NCI-H524 treated with DMSO at 0.1 percent for 48 hours (cell line): ENCODE measurements around the gene IL19.
"Not testable (repeated sequence)": the region's sequence is repeated elsewhere in the genome, so short reads cannot be mapped to it uniquely, and the experiment has no call there.

Source experiments
- DNase-seq: peaks from one replicate; lab custom pipeline; 2025; lab: John Stamatoyannopoulos, UW

The IL19 gene

DNA sequence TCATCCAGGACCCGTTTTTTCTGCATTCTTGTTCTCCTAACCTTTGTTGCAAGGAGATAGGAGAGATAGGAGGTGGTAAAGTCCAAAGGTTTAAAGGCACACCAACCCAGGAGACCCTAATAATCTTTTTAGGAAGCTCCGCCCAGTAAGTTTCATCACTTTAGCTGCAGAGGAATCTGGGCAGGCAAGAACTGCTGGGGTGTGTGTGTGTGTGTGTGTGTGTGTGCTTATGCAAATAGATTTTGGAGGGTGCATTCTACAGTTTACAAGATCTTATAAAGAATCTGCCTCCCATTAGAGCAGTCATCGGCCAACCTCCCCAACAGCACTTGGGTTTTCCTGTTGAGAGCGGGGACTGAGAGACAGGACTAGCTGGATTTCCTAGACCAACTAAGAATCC lies 5.7 kb downstream of the IL19 start:
- DNase-seq, result no peak

DNA sequence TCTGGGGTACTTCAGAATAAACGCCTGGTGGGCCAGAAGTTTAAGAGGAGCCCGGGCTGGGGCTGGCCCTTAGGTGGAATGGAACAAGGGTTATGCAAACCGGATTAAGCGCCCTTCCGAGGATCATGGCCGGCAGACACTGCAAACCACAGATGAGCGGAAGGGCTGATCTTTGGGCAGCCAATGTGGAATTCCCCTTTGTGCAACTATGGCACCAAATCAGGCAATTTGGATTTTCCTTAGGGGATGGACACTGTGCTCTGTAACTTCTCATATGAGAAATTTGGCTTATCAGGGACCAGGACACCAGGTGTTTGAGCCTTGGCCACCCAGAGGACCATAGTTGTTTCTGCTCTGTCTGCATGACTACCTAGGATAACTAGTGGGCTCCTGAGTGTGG lies 7.5 kb downstream of the IL19 start:
- DNase-seq, result no peak

DNA sequence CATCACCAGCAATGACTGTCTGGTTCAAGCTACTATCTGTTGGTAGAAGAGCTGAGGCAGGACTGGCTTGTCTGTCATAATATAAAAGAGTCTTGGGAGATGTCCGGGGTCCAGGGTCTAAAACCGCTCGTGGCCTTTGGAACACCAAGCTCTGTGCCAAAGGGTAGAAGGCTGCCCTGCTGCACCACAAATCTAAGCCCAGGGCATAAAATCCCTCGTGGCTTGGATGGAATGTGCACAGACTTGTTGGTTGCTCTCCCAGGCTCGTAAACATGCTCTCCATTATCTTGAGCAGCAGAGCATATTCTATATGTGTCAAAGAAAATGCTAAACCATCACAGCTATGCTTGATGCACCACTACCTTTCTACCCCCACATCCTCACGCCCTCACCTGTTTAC lies 8.3 kb downstream of the IL19 start:
- not testable (repeated sequence) for DNase-seq

DNA sequence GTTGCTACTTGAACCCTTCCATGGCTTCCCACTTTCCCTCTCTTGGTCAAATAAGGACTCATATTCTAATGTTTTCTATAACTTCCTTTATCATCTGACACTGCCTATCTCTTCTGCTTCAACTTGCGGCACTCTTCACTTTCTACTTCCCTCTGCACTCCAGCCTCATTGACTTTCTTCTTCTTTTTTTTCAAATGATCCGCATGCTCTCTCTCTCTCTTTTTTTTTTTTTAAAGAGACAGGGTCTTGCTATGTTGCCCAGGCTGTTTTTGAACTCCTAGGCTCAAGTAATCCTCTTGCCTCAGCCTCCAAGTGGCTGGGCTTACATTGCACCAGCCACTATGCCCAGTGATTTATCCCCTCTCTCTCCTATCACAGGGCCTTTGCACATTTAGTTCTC lies 9.1 kb downstream of the IL19 start:
- no peak for DNase-seq

DNA sequence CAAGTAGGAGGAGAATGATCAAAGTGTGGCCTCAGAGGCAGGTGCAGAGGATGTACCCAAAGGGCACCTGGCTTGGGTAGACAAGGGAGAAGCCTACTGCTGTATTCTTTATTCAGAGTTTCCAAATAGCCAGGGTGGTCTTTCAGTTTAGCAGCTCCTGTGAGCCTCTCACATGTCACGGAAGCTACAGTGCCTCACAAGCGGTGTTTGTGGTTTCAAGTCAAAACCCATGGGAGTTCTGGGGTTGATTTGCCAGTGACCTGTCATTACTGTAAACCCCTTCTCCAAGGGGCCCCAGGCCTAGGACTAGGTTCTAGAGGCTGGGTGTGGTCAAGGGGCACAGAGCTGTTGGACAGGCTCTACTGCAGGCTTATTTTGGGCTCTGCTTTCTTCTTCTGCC lies 11.9 kb downstream of the IL19 start:
- no peak for DNase-seq

DNA sequence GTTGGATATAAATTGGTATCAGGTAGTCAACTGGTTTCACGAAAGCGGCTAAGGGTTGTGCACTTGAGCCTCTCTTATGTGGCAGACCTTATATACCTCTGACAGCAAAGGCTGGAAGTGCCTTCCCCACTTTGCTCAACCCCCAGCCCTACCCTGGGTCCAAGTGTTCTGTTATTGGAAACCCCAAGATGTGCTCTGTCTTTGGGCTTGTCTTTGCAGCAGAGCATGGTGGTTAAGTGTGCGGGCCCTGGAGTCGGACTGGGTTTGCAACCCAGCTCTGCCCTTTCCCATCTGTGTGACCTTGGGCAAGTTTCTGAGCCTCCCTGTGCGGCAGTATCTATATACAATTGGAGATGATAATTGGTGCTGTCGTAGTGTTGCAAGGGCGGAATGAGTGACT lies 12.9 kb downstream of the IL19 start:
- DNase-seq, result no peak

DNA sequence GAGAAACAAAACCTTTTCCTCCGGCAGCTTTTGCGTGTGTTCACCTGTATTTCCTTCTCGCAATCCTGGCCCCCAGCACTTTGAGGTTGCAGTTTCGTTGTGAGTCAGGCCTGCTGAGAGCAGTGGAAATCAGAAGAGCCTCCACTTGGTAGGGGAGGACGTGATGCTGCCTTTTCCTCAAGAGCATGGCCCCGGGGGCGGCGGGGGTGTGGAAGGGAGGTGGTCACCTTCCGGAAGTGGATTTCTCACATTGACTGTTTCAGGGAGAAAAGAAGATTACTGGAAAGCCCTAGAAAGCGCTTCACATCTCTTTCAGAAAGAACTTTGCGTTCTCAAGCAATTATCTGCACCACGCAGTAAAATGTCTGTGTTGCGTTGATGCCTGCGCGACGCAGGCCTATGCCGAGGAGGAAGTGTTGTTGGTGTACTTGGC lies 13.9 kb downstream of the IL19 start:
- no peak for DNase-seq

DNA sequence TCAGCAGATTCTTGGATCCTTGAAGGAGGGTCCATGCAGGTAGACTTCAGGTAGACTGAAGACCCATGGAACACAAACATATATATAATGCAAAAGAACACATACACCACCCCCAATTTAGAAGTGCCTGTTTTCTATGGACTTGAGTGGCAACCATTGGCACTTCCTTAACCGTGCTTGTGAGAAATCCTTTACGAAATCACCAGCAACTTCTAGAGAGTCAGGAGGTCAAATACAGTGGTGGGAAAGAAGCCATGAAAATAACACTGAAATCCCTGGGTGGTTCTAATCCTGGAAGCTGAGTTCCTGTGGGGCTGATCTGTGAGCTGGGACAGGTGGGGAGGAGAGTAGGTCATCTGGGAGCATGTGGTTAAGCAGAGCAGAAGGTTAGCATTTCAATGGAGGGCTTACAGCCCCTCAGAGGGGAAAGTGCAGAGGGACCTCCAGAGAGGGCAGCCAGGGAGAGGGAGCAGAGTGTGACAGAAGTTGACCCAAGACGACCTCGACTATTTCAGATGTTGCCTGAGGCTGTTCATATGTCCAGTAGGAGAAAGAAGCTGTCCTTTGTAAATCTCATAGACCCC lies 14.7 kb downstream of the IL19 start:
- no peak for DNase-seq

DNA sequence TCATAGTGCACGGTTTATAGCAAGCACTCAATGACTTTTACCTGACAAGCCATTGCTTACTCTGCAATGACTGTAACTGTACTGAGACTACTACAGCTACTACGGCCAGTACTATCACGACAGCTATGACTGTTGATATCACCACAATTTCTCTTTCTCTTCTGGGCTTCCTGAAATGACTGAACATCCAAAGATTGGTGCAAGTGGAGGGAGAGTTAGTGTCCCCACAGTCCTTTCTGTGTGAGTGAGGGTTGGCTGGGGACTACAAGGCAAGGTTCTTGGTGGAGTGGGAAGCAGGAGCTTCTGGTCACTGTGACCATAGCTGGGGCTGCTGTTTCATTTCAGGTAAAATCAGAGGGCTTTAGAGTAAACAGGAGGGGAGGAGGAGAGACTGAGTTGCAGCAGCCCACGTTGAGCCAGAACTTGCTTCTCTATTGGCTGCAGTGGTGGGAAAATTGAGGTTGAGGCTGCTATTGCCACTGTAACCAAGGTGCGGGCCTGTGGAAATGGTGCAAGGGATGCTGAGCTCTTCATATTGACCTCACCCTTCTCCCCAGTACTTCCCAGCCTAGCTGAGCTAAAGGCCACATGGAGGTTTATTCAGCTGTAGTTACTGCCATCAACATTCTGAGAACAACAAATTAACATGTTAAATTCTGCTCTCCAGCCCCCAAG lies 15.8 kb downstream of the IL19 start:
- no peak for DNase-seq

DNA sequence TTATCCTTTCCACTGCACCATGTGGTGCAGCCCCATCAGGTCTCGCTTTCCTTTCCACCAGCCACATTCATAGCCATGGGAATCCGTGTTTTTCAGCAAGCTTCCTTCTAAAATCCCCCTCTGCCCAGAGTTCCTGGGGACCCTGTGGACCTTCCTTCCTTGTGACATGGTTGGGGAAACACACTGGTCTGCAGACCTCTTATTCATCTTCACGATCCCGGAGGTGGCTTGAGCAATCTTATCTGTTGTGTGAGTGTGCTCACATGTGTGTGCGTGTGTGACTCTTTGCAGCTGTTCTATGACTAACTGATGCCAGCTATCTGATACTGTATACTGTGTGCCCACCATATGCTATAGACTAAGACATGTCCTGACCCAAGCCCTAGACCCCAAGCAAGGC lies 17.3 kb downstream of the IL19 start:
- DNase-seq, result no peak

DNA sequence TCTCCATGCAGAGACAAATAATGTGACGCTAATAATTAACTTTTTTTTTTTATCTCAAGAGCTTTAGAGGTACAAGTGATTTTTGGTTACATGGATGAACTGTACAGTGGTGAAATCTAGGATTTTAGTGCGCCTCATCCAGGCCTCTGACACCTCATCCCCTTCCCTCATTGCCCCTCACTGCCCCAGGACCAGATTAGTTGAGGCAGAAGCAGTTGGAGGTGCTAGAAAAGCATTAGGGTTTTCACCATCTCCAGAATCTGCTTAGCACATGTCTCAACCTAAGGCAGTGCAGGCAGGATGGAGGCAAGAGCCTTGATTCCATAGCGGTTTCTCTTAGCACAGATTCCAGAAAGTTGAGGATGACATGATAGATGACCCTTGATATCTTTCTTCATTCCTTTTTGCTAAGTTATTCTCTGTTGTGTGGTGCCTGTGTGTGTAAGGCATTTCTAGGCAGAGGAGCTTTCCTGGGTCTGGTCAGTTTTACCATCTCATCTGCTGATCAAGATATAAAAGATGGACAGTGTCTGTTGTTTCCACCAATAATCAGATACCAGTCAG lies 18.0 kb downstream of the IL19 start:
- no peak for DNase-seq

DNA sequence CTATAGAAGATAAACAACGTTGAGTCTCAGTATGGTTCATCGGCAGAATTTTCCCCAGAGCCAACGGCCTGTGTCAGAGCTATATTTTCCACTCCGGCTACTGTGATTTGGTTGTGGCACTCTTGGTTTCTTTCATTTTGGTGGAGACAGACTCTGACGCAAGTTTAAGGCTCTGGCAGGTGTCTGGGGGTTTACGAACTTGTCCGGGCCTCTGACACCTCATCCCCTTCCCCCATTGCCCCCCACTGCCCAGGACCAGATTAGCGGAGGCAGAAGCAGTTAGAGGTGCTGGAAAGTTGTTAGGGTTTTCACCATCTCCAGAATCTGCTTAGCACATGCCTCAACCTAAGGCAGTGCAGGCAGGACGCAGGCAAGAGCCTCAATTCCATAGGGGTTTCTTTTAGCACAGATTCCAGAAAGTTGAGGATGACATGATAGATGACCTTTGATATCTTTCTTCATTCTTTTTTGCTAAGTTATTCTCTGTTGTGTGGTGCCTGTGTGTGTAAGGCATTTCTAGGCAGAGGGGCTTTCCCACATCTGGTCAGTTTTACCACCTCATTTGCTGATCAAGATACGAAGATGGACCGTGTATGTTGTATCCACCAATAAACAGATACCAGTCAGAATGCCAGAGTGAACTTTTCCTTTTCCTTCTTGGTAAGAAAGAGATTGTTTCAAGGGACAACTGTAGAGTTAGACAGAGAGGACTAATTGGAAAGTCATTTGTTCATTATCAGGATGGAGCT lies 20.1 kb downstream of the IL19 start:
- DNase-seq, result no peak

DNA sequence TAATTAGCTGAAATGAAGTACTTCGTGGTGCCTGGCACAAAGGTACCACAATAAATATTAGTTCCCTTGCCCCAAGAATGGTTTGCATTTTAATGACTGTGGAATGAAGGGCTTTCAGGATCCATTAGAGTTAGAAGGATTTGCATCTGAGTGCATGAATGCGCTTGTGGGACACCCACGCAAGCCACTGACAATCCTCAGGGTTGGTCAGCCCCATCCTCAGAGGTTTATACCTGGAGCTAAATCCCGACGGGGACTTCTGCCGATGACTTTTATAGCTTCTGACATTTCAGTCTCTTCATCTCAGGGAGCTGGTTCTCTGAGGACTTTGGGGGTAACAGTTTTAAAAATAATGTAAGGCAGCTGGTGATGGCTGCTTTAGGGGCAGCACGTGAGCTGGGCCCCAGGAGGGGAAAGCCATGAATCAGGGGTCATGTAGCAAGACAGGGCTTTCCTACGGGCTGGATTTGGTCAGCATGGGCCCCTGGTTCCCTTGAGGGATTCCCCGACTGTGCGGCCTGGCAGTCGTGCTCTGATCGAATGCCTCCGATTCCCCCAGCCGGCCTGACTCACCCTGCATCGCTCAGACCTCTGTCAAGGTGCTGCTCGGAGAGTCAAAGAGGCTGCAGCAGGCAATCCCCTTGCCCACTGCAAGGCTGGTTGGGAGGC lies 22.5 kb downstream of the IL19 start:
- DNase-seq, result no peak

DNA sequence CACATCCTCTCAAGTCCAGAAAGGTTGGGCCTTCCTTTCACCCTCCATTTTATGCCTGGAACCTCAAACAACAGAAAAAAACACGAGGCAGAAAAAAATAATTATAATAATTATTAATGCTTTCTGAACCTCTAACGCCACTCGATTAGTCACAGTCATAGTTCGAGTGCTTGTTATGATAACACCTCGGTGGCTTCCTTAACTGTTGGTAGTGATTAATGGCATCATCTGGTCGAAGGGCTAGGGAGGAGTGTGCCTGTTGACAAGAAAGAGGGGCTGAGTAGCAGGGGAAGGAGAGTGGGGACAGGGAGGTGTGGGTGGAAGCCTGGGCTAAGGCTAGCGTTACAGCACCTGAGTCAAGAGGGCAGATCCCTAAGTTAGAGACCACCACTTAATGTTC lies 23.0 kb downstream of the IL19 start:
- DNase-seq, result no peak

DNA sequence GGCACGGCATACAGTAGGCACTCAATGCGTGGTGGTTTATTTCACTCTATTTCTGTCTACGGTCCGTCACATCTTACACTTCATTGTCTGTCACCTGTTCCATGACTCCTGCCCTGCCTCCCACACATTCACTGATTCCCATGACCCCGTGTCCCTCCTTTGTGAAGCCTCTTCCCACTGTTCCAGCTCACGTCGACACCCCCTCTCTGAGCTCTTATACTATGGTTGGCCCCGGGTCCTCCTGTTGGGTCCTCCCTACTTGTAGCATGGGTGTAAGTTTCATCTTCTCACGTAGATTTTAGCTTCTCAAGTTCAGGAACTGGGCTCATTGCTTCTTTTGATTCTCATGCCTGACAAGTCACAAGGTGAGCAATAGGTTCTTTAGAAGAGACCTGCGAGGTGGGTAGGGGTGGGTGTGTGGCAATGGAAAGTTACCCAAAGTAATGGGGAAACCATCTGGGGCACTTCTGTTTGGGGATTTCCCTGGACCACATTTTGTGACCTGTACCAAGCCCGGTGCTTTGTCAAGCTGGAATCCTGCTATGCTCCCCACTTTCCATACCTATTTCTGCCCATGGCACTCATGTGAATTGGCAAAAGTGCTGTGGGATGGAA lies 23.8 kb downstream of the IL19 start:
- DNase-seq, result no peak

DNA sequence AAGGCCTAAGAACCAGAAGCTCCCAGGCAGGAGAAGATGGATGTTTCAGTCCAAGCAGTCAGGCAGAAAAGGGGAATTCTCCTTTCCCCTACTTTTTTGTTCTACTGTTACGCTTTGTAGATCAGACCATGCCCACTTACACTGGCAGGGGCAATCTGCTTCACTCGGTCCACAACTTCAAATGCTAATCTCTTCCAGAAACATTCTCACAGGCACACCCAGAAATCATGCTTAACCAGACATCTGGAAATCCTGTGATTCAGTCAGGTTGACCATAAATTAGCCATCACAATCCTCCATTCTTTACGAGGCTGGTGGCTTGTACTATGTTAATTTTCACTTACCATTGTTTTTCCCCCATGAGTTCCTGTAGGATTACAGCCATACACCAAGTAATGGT lies 25.5 kb downstream of the IL19 start:
- no peak for DNase-seq

DNA sequence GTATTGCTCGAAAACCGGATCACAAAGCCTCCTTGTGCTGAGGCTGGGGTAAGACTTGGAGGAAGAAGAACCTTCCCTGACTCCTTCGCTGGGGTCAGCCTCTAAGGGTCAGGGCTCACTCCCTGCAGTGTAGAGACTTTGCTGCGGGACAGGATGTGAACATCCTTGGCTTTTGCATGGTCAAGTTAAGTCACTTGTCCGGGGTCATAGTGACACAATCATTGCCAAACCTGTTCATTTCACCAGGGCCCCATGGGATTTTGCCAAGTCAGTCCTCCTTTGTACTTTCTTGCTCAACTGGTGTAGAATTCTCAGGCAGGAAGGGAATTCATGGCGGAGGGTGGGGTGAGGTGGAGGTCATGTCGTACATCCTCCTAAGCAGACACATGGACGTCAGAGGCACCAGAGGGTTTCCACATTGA lies 26.4 kb downstream of the IL19 start:
- DNase-seq, result no peak

DNA sequence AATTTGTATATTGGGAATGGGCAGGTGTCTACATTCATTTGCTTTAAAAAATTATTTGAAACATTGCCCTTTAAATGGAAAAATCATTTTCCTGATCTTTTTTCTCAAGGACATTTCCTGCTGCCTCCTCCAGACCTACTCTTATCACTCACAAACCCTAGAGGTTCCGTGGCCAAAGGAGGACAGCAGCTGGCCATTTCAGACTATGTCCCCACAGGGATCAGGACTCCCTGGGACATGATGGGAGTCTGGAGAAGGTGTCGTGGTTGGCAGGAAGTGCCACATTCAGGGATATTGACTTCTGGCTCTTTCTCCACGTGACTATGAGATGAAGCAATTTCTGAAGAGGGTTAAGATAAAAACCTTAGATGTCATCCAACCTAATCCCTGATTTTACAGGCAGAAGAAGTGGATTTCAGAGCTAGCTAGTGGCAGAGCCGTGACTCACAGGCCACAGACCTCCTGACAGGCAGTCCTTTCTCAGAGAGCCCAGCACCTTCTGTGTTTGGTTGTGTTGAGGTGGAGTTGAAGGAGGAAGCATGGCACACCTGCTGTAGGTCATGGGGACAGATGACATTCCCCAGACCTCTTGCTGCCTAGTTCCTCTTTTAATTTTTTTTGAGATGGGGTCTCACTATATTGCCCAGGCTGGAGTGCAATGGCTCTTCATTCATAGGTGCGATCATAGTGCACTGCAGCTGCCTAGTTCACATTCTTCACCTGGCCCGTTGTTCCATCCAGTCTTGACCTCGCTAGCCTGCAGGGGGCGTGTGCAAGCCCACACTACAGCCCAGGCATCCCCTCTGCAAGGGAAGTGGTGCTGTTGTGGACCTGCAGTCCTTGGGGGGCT lies 27.2 kb downstream of the IL19 start:
- no peak for DNase-seq

DNA sequence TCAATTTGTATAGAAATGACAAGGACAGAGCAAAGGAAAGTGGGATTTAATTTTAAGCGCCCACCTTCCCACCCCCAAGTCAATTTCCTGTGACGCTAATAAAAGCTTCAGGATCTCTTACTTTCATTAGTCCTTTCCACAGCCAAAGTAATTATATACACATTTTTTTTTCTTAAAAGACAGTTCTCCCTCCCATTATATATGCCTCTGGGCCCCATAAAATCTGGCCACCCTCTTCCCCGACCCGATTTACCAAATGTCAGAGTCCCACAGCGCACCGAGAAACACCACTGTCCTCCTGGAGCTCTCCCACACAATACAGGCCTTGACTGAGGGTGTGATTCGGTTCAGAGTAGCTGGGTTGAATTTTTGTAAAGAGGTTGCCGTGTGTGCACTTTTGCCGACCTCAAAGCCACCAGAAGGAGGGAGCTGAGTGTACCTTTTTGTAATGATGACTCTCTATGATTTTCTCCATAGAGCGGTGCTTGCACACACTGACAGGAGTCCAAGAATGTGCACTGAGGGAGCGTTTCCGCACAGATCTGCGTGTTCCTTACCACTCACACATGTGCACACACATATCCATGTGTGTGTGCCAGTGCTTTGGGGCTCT lies 27.9 kb downstream of the IL19 start:
- DNase-seq, result no peak

DNA sequence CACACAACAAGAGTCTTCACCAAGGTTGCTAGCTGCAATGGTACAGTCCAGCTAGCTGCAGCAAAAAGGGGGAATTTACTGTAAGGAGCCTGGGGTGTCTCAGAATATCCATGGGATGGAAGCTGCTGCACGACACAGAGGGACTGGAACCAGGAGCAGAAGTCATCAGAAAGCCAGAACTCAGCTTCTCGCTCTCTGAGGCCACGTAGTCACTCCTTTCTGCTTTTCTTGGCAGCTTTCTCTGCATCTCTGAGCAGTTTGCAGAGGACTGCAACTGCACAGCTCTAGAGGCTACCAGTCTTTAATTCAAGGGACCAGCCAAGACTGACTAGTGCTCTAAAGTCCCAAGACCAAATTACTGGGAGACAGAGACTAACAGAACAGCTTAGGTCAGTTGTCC lies 28.7 kb downstream of the IL19 start:
- no peak for DNase-seq

DNA sequence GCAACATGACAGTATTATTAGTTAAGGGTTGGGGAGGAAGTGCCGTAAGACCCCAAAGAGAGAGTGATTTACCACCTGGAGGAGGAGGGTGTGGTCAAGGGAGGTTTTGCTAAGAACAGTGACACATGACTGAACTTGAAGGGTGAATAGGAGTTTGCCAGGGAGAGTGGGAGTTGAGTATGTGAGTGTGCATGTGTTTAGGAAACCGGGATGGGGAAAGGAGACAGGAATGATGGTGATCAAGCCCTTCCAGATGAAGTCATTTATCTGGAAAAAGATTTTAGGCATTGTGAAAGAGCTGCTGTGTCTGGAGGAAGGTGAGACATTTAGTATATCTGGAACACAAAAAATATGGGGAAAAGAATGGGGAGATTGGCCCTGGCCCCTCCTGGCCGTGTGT lies 29.8 kb downstream of the IL19 start:
- no peak for DNase-seq
